Measurements from ENCODE around the gene HIP1. TPM values are rescaled to one million over a fixed set of nuclear protein-coding genes. Genes with fewer than 3 reads are reported as not detected.
"Not testable (repeated sequence)": the region's sequence is repeated elsewhere in the genome, so short reads cannot be mapped to it uniquely, and the experiment has no call there.

The HIP1 gene
- total and polyA plus RNA-seq, 2 donors from 2014 or later = 11.2 to 50.1 TPM

- DNase-seq = no peak
- no peaks in the 10 kb centered on the region for H3K9me3 ChIP-seq (ENCODE audit: control insufficient read depth in 2 of 3, insufficient read depth in 1 of 3, low read length in 3 of 3)
- no peak overlapping the region for H3K27ac ChIP-seq (ENCODE audit: low read depth in 2 of 2, low read length in 2 of 2)
Observed at GRCh38 chr7:75718390-75719031, 20.2 kb downstream of the HIP1 start.

GRCh38 chr7:75717746-75718145, 21.0 kb downstream of the HIP1 start:
- FAIRE-seq; H3K36me3 ChIP-seq (ENCODE audit: control insufficient read depth in 2 of 3, insufficient read depth in 3 of 3, low read length in 3 of 3); H3K4me3 ChIP-seq (ENCODE audit: low read length in 3 of 3); H3K9ac ChIP-seq (ENCODE audit: low read length in 3 of 3); DNase-seq; H3K4me1 ChIP-seq (ENCODE audit: control insufficient read depth in 2 of 3, insufficient read depth in 2 of 3, low read depth in 1 of 3, low read length in 3 of 3); intact Hi-C loops (cut with DNase I); H3K27ac ChIP-seq (ENCODE audit: low read depth in 2 of 2, low read length in 2 of 2); H3K9me3 ChIP-seq (ENCODE audit: control insufficient read depth in 2 of 3, insufficient read depth in 1 of 3, low read length in 3 of 3); H3K27me3 ChIP-seq (ENCODE audit: control insufficient read depth, insufficient read depth, low read length): not testable (repeated sequence)

More at GRCh38 chr7:75718390-75719031, 20.2 kb downstream of the HIP1 start:
- Histone ChIP-seq H3K4me1 (ENCODE audit: control insufficient read depth in 2 of 3, insufficient read depth in 2 of 3, low read depth in 1 of 3, low read length in 3 of 3) (peaks cover 0 to 4% (median 0%) of the 10 kb centered on the region in 3 donors), H3K9ac (ENCODE audit: low read length in 3 of 3) (no peak overlapping the region), H3K4me3 (ENCODE audit: low read length in 3 of 3) (no peak overlapping the region), H3K27me3 (ENCODE audit: control insufficient read depth, insufficient read depth, low read length) (no peaks in the 10 kb centered on the region), H3K36me3 (ENCODE audit: control insufficient read depth in 2 of 3, insufficient read depth in 3 of 3, low read length in 3 of 3) (no peaks in the 10 kb centered on the region)
- FAIRE-seq = no peak
- intact Hi-C loops (cut with DNase I) = no loop called here
- no peak for TF ChIP-seq CTCF (IDR thresholded peaks at IDR 0.05; ENCODE audit: borderline replicate concordance, extremely low read depth, insufficient read depth)

GRCh38 chr7:75716992-75717626, 21.6 kb downstream of the HIP1 start:
- no peaks in the 10 kb centered on the region for H3K9me3 ChIP-seq (ENCODE audit: control insufficient read depth in 2 of 3, insufficient read depth in 1 of 3, low read length in 3 of 3)
- TF ChIP-seq CTCF (IDR thresholded peaks at IDR 0.05; ENCODE audit: borderline replicate concordance, extremely low read depth, insufficient read depth) = no peak
- DNase-seq (no peak), FAIRE-seq (no peak)
- H3K9ac ChIP-seq (ENCODE audit: low read length in 3 of 3) = no peak overlapping the region
- H3K4me3 ChIP-seq (ENCODE audit: low read length in 3 of 3) = no peak overlapping the region
- no peaks in the 10 kb centered on the region for H3K27me3 ChIP-seq (ENCODE audit: control insufficient read depth, insufficient read depth, low read length)
- no peak overlapping the region for H3K27ac ChIP-seq (ENCODE audit: low read depth in 2 of 2, low read length in 2 of 2)
- H3K4me1 ChIP-seq (ENCODE audit: control insufficient read depth in 2 of 3, insufficient read depth in 2 of 3, low read depth in 1 of 3, low read length in 3 of 3) = peaks cover 0 to 12% (median 11%) of the 10 kb centered on the region in 3 donors
- intact Hi-C loops (cut with DNase I) = no loop called here
- H3K36me3 ChIP-seq (ENCODE audit: control insufficient read depth in 2 of 3, insufficient read depth in 3 of 3, low read length in 3 of 3) = no peaks in the 10 kb centered on the region

GRCh38 chr7:75715864-75716263, 22.9 kb downstream of the HIP1 start:
- Histone ChIP-seq H3K4me1 (ENCODE audit: control insufficient read depth in 2 of 3, insufficient read depth in 2 of 3, low read depth in 1 of 3, low read length in 3 of 3) (peaks cover 0 to 16% (median 12%) of the 10 kb centered on the region in 3 donors), H3K4me3 (ENCODE audit: low read length in 3 of 3) (no peak overlapping the region), H3K27ac (ENCODE audit: low read depth in 2 of 2, low read length in 2 of 2) (no peak overlapping the region), H3K36me3 (ENCODE audit: control insufficient read depth in 2 of 3, insufficient read depth in 3 of 3, low read length in 3 of 3) (no peaks in the 10 kb centered on the region), H3K9me3 (ENCODE audit: control insufficient read depth in 2 of 3, insufficient read depth in 1 of 3, low read length in 3 of 3) (no peaks in the 10 kb centered on the region), H3K27me3 (ENCODE audit: control insufficient read depth, insufficient read depth, low read length) (no peaks in the 10 kb centered on the region), H3K9ac (ENCODE audit: low read length in 3 of 3) (no peak overlapping the region)
- TF ChIP-seq CTCF (IDR thresholded peaks at IDR 0.05; ENCODE audit: borderline replicate concordance, extremely low read depth, insufficient read depth) = no peak
- DNase-seq (no peak), FAIRE-seq (no peak)
- intact Hi-C loops (cut with DNase I) = no loop called here

All from kidney (tissue), 14 donors.